ENCODE results near the gene STK32B.

Gene STK32B

DNA sequence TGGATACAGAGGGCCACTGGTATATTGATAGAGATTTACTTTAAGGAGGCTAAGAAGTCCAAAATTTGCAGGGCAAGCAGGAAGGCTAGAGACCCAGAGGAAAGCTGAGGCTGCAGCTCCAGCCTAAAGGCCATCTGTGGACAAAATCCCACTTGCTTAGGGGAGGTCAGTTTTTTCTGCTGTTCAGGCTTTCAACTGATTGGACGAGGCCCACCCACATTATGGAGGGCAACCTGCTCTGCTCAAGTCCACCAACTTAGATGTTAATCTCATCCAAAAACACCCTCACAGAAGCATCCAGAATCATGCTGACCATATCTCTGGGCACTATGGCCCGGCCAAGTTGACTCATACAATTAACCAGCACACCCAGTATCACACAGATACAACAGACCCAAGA lies 480.8 kb downstream of the STK32B start:
- DNase-seq (ENCODE audit: low read depth): no peak

DNA sequence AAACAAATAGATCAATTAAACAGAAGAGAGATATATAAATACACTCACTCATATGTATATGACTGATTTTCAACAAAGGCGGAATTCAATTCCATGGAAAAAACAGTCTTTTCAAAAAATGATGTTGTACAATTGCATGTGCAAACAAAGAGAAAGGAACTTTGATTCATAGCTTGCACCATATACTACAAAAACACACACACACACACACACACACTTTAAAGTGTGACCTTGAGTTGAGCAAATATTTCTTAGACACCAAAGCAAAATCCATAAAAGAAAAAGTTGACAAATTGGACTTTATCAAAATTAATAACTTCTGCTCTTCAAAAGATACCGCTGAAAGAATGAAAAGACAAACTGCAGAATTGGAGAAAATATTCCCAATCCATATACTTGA lies 488.3 kb downstream of the STK32B start:
- no peak for DNase-seq (ENCODE audit: low read depth)

DNA sequence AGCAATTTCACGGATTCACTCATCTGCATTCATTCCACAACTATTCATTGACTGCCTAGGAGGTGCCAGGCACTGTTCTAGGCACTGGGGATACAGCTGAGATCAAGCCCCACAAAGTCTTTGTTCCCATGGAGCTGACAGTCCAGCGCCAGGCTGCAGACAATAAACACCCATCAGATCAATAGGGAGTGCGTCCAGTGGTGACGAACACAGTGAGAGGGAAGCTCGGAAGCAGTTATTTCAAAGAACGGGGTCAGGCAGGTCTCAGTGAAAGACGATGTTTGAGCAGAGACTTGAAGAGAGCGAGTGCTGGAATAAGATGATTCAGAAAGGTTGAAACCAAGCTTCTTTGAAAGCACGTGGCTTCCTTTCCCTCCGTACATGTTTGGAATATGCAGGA lies 489.9 kb downstream of the STK32B start:
- no peak for DNase-seq (ENCODE audit: low read depth)

- DNase-seq (ENCODE audit: low read depth): no peak
Measured at GRCh38 chr4:5543681-5544080, 492.4 kb downstream of the STK32B start.

DNA sequence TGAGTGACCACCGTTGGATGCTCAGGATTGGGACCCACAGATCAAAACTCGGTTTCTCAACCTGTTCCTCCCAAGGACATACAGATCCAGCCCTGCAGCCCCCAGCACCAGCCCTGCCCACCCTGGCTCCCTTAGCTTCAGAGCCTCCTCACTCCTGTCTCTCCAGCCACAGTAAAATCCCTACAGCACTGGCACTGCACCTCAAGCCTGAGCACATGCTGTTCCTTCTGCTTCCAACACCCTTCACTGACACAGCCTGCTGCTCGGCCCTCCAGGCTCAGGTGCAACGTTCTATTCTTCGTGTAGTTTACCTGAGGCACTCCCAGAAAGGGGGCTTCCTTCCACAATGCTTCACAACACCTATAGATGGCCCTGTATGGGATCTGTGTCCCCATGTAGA lies 493.5 kb downstream of the STK32B start:
- no peak for DNase-seq (ENCODE audit: low read depth)

DNA sequence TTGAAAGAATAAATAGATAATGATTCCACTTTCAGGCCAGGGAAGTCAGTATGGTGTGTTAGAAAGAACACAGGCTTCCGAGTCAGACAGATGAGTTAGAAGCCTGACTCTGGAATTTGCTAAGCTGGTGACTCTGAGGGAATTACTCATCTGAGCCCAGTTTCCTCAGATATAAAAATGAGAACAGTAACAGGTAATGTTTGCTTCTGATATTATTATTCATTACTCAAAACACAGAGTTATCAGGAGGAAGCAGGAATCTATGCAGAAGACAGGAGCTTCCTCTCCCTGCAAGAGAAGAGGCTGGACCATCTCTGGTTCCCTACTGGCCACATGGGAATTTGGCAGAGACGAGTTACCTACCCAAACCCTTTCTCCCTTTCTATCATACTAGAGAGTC lies 494.0 kb downstream of the STK32B start:
- DNase-seq (ENCODE audit: low read depth): no peak

DNA sequence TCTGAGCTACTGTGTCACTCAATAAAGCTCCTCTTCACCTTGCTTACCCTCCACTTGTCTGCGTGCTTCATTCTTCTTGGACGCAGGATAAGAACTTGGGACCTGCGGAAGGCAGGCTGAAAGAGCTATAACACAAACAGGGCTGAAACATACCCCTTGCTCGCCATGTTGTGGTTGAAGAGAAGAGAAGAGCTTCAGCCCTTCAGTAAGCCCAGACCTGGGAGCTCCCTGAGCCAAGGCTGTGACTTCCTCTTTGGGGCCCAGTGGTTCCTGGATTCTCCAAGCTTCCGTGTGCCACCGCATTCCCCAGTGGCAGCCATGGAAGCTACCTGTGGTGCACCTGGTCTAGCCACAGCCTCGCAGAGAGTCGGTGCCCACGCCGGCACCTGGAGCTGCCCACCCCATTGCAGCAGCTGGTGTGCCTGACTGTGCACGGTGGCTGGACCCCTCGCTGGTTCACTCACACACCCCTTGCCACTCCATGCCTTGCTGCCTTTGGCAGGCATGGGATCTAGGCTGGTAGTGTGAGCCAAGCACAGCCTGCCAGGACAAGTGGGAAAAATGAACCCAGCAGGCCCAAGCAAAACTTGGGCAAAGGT lies 496.5 kb downstream of the STK32B start:
- DNase-seq (ENCODE audit: low read depth): no peak
